Hippocampal formation (tissue), 2 donors: ENCODE results near the gene INO80E.
"Not testable (repeated sequence)": the region's sequence is repeated elsewhere in the genome, so short reads cannot be mapped to it uniquely, and the experiment has no call there.

ENCODE experiments used
- DNase-seq, 2 donors: peaks; one replicate each; lab custom pipeline; 2025; lab: John Stamatoyannopoulos, UW

INO80E gene

GRCh38 chr16:29995911-29996765 lies at the start of gene INO80E:
Gene INO80E, plus strand, starts transcription at chr16:29996241. Its CDS starts 70 bp downstream, at chr16:29996311.
- peak; percentile 97 to 99 for DNase-seq

- no peak for DNase-seq
Measured at GRCh38 chr16:29947897-29948296, 48.1 kb upstream of the INO80E start.

- no peak for DNase-seq
Measured at GRCh38 chr16:29950806-29951461, 45.1 kb upstream of the INO80E start.

GRCh38 chr16:29951625-29952365 lies 44.2 kb upstream of the INO80E start:
- no peak for DNase-seq

- DNase-seq: no peak
Measured at GRCh38 chr16:29958756-29959155, 37.3 kb upstream of the INO80E start.

GRCh38 chr16:29959293-29959692 lies 36.7 kb upstream of the INO80E start:
- no peak for DNase-seq

GRCh38 chr16:29959821-29960220 lies 36.2 kb upstream of the INO80E start:
- DNase-seq: not testable (repeated sequence)

- no peak for DNase-seq
Measured at GRCh38 chr16:29961127-29961478, 34.9 kb upstream of the INO80E start.

- peak; percentile 85 to 87 for DNase-seq
Measured at GRCh38 chr16:29961479-29962343, 34.3 kb upstream of the INO80E start, which contains the start of gene TMEM219. Gene TMEM219, plus strand, starts transcription at chr16:29962079. Its CDS starts 1,065 bp downstream, at chr16:29963144.

- DNase-seq: no peak
Measured at GRCh38 chr16:29962344-29962994, 33.6 kb upstream of the INO80E start.

- no peak for DNase-seq
Measured at GRCh38 chr16:29963021-29963743, 32.9 kb upstream of the INO80E start.

- DNase-seq: no peak
Measured at GRCh38 chr16:29968205-29968604, 27.8 kb upstream of the INO80E start.

- DNase-seq: no peak
Measured at GRCh38 chr16:29971304-29971703, 24.7 kb upstream of the INO80E start.

- DNase-seq: no peak
Measured at GRCh38 chr16:29972500-29972899, 23.5 kb upstream of the INO80E start.

GRCh38 chr16:29972992-29973383 lies 23.1 kb upstream of the INO80E start:
- DNase-seq: no peak

- peak; percentile 99 for DNase-seq
Measured at GRCh38 chr16:29973384-29974246, 22.4 kb upstream of the INO80E start, which contains the start of gene TAOK2. Gene TAOK2, plus strand, starts transcription at chr16:29973868. Its CDS starts 3,905 bp downstream, at chr16:29977773.

GRCh38 chr16:29974291-29975133 lies 21.5 kb upstream of the INO80E start:
- no peak for DNase-seq

- no peak for DNase-seq
Measured at GRCh38 chr16:29975134-29975538, 20.9 kb upstream of the INO80E start.
